Measurements from ENCODE around the gene CAPN15.

DNA sequence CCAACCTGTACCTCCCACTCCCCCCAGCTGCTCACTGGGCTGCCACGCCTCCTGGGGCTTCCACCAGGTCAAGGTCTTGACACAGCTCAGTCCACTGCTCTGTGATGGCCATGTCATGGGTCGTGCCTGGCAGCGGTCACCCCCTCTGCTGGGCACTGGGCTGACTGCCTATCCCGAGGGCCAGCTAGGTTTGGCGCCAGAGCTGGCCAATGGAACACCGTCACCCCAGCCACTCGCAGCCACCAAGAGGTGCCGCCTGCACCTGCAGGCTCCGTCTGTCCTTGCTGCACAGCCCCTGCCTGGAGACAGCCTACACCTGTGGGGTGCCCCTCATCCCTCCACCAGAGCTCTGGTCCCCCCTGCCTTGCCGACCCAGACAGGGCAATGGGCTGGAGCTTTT, 57.8 kb downstream of the CAPN15 start:
- TF ChIP-seq POLR2A (IDR thresholded peaks at IDR 0.05): no peak
- TF ChIP-seq, protein P1, sequence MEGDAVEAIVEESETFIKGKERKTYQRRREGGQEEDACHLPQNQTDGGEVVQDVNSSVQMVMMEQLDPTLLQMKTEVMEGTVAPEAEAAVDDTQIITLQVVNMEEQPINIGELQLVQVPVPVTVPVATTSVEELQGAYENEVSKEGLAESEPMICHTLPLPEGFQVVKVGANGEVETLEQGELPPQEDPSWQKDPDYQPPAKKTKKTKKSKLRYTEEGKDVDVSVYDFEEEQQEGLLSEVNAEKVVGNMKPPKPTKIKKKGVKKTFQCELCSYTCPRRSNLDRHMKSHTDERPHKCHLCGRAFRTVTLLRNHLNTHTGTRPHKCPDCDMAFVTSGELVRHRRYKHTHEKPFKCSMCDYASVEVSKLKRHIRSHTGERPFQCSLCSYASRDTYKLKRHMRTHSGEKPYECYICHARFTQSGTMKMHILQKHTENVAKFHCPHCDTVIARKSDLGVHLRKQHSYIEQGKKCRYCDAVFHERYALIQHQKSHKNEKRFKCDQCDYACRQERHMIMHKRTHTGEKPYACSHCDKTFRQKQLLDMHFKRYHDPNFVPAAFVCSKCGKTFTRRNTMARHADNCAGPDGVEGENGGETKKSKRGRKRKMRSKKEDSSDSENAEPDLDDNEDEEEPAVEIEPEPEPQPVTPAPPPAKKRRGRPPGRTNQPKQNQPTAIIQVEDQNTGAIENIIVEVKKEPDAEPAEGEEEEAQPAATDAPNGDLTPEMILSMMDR (IDR thresholded peaks at IDR 0.05): no peak

Measured in heart left ventricle (tissue), 13 donors.